Measurements from ENCODE around the gene TMEM242.

DNA sequence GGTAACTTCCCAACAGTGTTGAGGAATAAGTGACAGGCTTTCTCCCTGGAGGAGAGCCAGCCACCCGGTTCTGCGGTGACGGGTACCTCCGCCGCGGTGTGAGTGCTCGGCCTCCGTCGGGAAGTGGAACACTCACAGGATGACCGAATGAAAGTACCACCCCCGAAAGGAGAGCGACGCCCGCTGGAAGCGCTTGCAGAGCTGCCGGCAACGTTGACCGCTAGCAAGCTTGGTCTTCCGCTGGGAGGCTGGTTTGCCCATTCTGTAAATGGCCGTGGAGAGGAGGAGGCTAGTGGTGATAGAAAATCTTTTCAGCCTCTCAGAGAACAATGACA is 614 bp upstream of the TMEM242 start:
- TF ChIP-seq POLR2AphosphoS5 (IDR thresholded peaks at IDR 0.05; ENCODE audit: low read length), result no peak
- TF ChIP-seq CTCF (IDR thresholded peaks at IDR 0.05 in 2 of 3, conservative IDR thresholded peaks at IDR 0.05 in 1 of 3; ENCODE audit: control insufficient read depth in 2 of 3, extremely low read depth in 1 of 3, insufficient read depth in 1 of 3, low read depth in 3 of 3, low read length in 3 of 3), result no peak; a peak in 1 of 6 replicates
